Esophagus muscularis mucosa (tissue), 4 donors: ENCODE data around the gene IGSF21. TPM values are rescaled to one million over a fixed set of nuclear protein-coding genes. Genes with fewer than 3 reads are reported as not detected.

Source experiments
- DNase-seq: peaks from one replicate; pipeline ENCODE4 v3.0.0-alpha.2; 2017; ENCODE audit errors: extremely low spot score
- H3K27ac ChIP-seq, 4 donors: fragments of 200-600 bp; sonication (generic); replicated peaks in 1 of 4; 1 replicate in 3 of 4; 2 replicates in 1 of 4; pipeline ENCODE4 v1.5.1; 2016 to 2019; ENCODE audit warnings: mild to moderate bottlenecking in 1 of 4
- H3K27me3 ChIP-seq, 4 donors: fragments of 200-600 bp; sonication (generic); one replicate each; pipeline versions ENCODE4 v1.5.1 to v1.6.0; 2016 to 2019
- H3K36me3 ChIP-seq, 4 donors: fragments of 200-600 bp; sonication (generic); one replicate each; pipeline ENCODE4 v1.5.1; 2016 to 2019
- H3K4me1 ChIP-seq, 4 donors: fragments of 200-600 bp; sonication (generic); one replicate each; pipeline ENCODE4 v1.5.1; 2016 to 2019
- H3K4me3 ChIP-seq, 4 donors: fragments of 200-600 bp; sonication (generic); 1 replicate in 2 of 4; 2 replicates in 2 of 4; pipeline ENCODE4 v1.5.1; 2016 to 2019; ENCODE audit warnings: mild to moderate bottlenecking in 4 of 4, moderate library complexity in 1 of 4
- H3K9me3 ChIP-seq, 4 donors: fragments of 200-600 bp; sonication (generic); 1 replicate in 3 of 4; 2 replicates in 1 of 4; pipeline ENCODE4 v1.5.1; 2016 to 2019
- CTCF ChIP-seq, 3 experiments: fragments of 200-600 bp in 2 of 3; fragments of 450-650 bp in 1 of 3; sonication (generic) in 2 of 3; IDR thresholded peaks; one replicate each; pipeline ENCODE4 v1.5.1; 2017 to 2019; ENCODE audit warnings: antibody characterized with exemption in 3 of 3, mild to moderate bottlenecking in 2 of 3, moderate library complexity in 1 of 3
- EP300 ChIP-seq: sonication (generic); formaldehyde crosslinking; IDR thresholded peaks from one replicate; pipeline ENCODE4 v1.6.1; 2017; ENCODE audit warnings: antibody characterized with exemption
- POLR2A ChIP-seq: fragments of 450-650 bp; IDR thresholded peaks from one replicate; pipeline ENCODE4 v1.6.1; 2017; ENCODE audit warnings: antibody characterized with exemption, moderate library complexity, mild to moderate bottlenecking, low read depth
- POLR2AphosphoS5 ChIP-seq, 2 donors: sonication (generic); formaldehyde crosslinking; IDR thresholded peaks; one replicate each; pipeline ENCODE4 v1.6.1; 2017; ENCODE audit warnings: antibody characterized with exemption in 2 of 2
- WGBS: methylation state at CpG from one replicate; pipeline ENCODE4 v1.1.5; 2018; 5-methylcytosine and 5-hydroxymethylcytosine counted together
- intact Hi-C: fragments of 100-400 bp; cut with DNase I; formaldehyde crosslinking; loops from one replicate; pipeline ENCODE4 v1.15.1; 2023
- total RNA-seq, 4 donors: library from RNA; depleted of rRNA; stranded (reverse); fragments of >200 nt; gene quantifications; one replicate each; pipeline versions ENCODE4 v1.1.0 to v1.2.1, GENCODE V29; 2016

The IGSF21 gene
- total RNA-seq, 4 donors from 2014 or later: 1.1 to 2.7 (median 1.2) TPM

- intact Hi-C loops: no loop called here
- TF ChIP-seq EP300 (no peak), CTCF (IDR thresholded peaks at IDR 0.05) (no peak), POLR2AphosphoS5 (IDR thresholded peaks at IDR 0.05) (no peak), POLR2A (no peak)
- Histone ChIP-seq H3K4me3 (no peak overlapping the region), H3K27ac (no peak overlapping the region), H3K4me1 (no peaks in the 10 kb centered on the region), H3K9me3 (no peaks in the 10 kb centered on the region), H3K27me3 (peaks cover 0 to 66% (median 4%) of the 10 kb centered on the region in 4 donors), H3K36me3 (no peaks in the 10 kb centered on the region)
- DNase-seq: no peak
- WGBS: 25% methylated on average over 10 of the region's 10 CpGs
Observed at GRCh38 chr1:18088077-18088594, 19.5 kb upstream of the IGSF21 start.

GRCh38 chr1:18089488-18089887 lies 18.1 kb upstream of the IGSF21 start:
- H3K4me1 ChIP-seq: no peaks in the 10 kb centered on the region
- DNase-seq: no peak
- no peaks in the 10 kb centered on the region for H3K9me3 ChIP-seq
- TF ChIP-seq CTCF (IDR thresholded peaks at IDR 0.05): no peak
- no peak for TF ChIP-seq POLR2A
- no peak for TF ChIP-seq EP300
- no peak for TF ChIP-seq POLR2AphosphoS5 (IDR thresholded peaks at IDR 0.05)
- peaks cover 0 to 80% (median 4%) of the 10 kb centered on the region in 4 donors for H3K27me3 ChIP-seq
- H3K27ac ChIP-seq: no peak overlapping the region
- H3K36me3 ChIP-seq: no peaks in the 10 kb centered on the region
- WGBS: 95% methylated on average over 1 of the region's 1 CpG
- intact Hi-C loops: no loop called here
- no peak overlapping the region for H3K4me3 ChIP-seq

GRCh38 chr1:18090636-18091035 lies 17.0 kb upstream of the IGSF21 start:
- Histone ChIP-seq H3K9me3 (no peaks in the 10 kb centered on the region), H3K27me3 (peaks cover 0 to 91% (median 4%) of the 10 kb centered on the region in 4 donors), H3K36me3 (no peaks in the 10 kb centered on the region), H3K4me3 (no peak overlapping the region), H3K27ac (no peak overlapping the region), H3K4me1 (no peaks in the 10 kb centered on the region)
- no peak for DNase-seq
- intact Hi-C loops: no loop called here
- no peak for TF ChIP-seq POLR2AphosphoS5 (IDR thresholded peaks at IDR 0.05)
- TF ChIP-seq CTCF (IDR thresholded peaks at IDR 0.05): no peak
- no peak for TF ChIP-seq EP300
- TF ChIP-seq POLR2A: no peak
- WGBS: 36% methylated on average over 8 of the region's 8 CpGs

DNA sequence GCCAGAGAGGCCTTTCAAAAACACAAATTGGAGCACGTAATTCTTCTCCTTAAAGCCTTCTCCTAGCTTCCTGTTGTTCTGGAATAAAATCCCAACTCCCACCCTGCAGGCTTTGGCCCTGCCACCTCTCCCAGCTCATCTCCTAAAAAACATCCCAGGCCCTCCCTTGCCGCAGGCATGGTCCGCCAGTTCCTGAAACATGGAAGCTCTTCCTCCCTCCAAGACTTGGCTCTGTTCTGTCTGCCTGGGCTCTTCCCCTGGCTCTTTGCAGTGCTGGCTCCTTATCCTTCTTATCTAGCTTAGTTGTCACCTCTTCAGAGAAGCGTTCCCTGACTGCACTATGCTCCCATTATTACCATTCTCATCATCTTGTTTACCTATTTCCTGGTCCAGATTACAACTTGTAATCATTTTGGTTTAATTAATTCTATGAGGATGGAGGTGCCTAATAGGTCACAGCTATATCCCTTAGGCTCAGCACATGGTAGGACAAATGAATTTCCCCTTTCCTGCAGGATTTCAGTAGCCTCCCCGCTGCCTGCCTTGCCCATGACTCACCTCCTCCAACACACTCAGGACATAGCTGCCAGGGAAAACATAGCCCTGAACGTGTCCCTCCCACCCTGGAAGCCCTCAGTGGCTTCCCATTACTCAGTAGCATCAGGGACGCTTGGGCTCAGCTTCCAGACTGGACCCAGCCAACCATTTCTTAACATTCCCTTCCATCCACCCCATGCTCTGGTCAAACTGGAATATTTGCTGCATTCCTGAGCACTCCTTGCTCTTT lies 15.7 kb upstream of the IGSF21 start:
- intact Hi-C loops: no loop called here
- DNase-seq: no peak
- Histone ChIP-seq H3K27me3 (peaks cover 0 to 92% (median 4%) of the 10 kb centered on the region in 4 donors), H3K9me3 (no peaks in the 10 kb centered on the region), H3K4me1 (no peaks in the 10 kb centered on the region), H3K36me3 (no peaks in the 10 kb centered on the region), H3K27ac (no peak overlapping the region), H3K4me3 (no peak overlapping the region)
- 51% methylated on average over 7 of the region's 7 CpGs for WGBS
- TF ChIP-seq CTCF (IDR thresholded peaks at IDR 0.05) (no peak), POLR2AphosphoS5 (IDR thresholded peaks at IDR 0.05) (no peak), POLR2A (no peak), EP300 (no peak)
